ENCODE measurements around the gene ZNF334. TPM values are rescaled to one million over a fixed set of nuclear protein-coding genes. Genes with fewer than 3 reads are reported as not detected.

Gene ZNF334
- total RNA-seq, 1 donor from 2014 or later: 38.7 TPM

GRCh38 chr20:46463852-46464251 lies 49.5 kb downstream of the ZNF334 start:
- no peak for DNase-seq (ENCODE audit: low spot score, unreplicated experiment)
- no peak for TF ChIP-seq CTCF (IDR thresholded peaks at IDR 0.05; ENCODE audit: unreplicated experiment)
- Mint-ChIP-seq H3K4me3 (ENCODE audit: low read depth) (no peak overlapping the region), H3K9me3 (ENCODE audit: low read depth) (no peaks in the 10 kb centered on the region), H3K36me3 (ENCODE audit: insufficient read depth) (no peaks in the 10 kb centered on the region), H3K27ac (no peak overlapping the region), H3K4me1 (ENCODE audit: low read depth) (peaks cover 4% of the 10 kb centered on the region), H3K27me3 (no peaks in the 10 kb centered on the region)

GRCh38 chr20:46461808-46462207 lies 51.6 kb downstream of the ZNF334 start:
- Mint-ChIP-seq H3K27ac (no peak overlapping the region), H3K36me3 (ENCODE audit: insufficient read depth) (peaks cover 10% of the 10 kb centered on the region), H3K27me3 (no peaks in the 10 kb centered on the region), H3K4me3 (ENCODE audit: low read depth) (no peak overlapping the region), H3K4me1 (ENCODE audit: low read depth) (peaks cover 4% of the 10 kb centered on the region), H3K9me3 (ENCODE audit: low read depth) (peaks cover 6% of the 10 kb centered on the region)
- no peak for DNase-seq (ENCODE audit: low spot score, unreplicated experiment)
- no peak for TF ChIP-seq CTCF (IDR thresholded peaks at IDR 0.05; ENCODE audit: unreplicated experiment)

GRCh38 chr20:46458866-46459750 lies 54.3 kb downstream of the ZNF334 start:
- H3K4me1 Mint-ChIP-seq (ENCODE audit: low read depth): peaks cover 4% of the 10 kb centered on the region
- peak overlapping the region; percentile 62 for H3K27ac Mint-ChIP-seq
- peak; percentile 80 for DNase-seq (ENCODE audit: low spot score, unreplicated experiment)
- H3K9me3 Mint-ChIP-seq (ENCODE audit: low read depth): peaks cover 22% of the 10 kb centered on the region
- H3K4me3 Mint-ChIP-seq (ENCODE audit: low read depth): peak overlapping the region; percentile 83
- no peak for TF ChIP-seq CTCF (IDR thresholded peaks at IDR 0.05; ENCODE audit: unreplicated experiment)
- H3K27me3 Mint-ChIP-seq: no peaks in the 10 kb centered on the region
- H3K36me3 Mint-ChIP-seq (ENCODE audit: insufficient read depth): peaks cover 27% of the 10 kb centered on the region

- peaks cover 22% of the 10 kb centered on the region for H3K9me3 Mint-ChIP-seq (ENCODE audit: low read depth)
These were observed 56.9 kb downstream of the ZNF334 start for GRCh38 chr20:46456255-46457028.

More at GRCh38 chr20:46456255-46457028, 56.9 kb downstream of the ZNF334 start:
- Mint-ChIP-seq H3K4me1 (ENCODE audit: low read depth) (peaks cover 4% of the 10 kb centered on the region), H3K36me3 (ENCODE audit: insufficient read depth) (peaks cover 29% of the 10 kb centered on the region), H3K27me3 (no peaks in the 10 kb centered on the region), H3K27ac (no peak overlapping the region), H3K4me3 (ENCODE audit: low read depth) (no peak overlapping the region)
- DNase-seq (ENCODE audit: low spot score, unreplicated experiment): no peak
- no peak for TF ChIP-seq CTCF (IDR thresholded peaks at IDR 0.05; ENCODE audit: unreplicated experiment)
